HK-2 (cell line): ENCODE measurements around the gene MBLAC1.

Experiments used
- DNase-seq: peaks from one replicate; pipeline ENCODE4 v3.0.0-alpha.2; 2018; ENCODE audit not compliant: unreplicated experiment

MBLAC1 gene

DNA sequence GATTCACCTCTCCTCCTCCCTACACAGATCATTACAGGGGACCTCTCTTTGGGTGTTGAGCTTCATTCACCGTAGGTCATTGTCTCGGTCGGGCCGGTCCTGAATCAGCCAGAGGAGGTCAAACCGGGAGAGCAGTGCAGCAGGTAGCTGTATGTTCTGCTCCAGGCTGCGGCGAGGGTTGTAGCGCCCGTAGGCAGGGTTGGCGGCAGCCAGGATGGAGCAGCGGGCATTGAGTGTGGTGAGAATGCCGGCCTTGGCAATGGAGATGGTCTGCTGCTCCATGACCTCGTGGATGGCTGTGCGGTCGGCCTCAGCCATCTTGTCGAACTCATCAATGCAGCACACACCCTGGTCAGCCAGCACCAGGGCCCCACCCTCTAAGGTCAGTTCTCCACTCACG is 31.1 kb upstream of the MBLAC1 start:
- no peak for DNase-seq

DNA sequence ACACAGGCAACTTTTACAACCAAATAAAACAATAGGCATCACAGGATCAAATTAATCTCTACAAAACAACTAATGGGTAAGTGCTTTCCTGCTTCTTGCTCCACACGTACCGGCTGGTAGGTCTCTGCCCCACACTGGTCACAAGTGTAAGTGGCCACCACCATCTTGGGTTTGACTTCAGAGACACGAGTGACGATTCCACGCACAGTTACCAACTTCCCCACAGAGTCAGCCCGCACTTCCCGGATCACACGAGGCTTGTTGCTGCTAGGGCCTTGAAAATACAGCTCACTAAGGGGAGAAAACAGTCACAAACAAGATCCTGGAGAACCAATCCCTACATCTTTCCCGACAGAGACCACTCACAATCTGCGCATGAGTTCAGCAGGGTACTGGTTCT is 27.9 kb upstream of the MBLAC1 start:
- DNase-seq = no peak

DNA sequence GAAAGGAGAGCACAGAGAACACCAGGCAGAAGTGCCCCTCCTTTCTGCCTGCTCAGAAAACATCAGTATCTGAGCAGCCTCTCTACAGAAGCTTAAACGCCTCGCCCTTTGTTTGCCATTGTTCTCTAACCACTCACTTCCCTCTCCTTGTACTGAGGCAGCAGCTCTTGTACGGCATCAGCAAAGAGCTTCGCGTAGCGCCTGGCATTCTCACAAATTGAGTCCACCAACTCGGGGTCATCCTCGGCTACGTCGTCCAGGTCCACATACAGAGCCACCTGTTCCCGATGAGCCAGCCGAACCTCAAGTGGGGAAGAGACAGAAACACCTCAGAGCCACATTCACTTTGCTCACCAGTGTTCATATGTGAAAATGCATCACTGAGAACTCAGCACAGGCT is 27.3 kb upstream of the MBLAC1 start:
- DNase-seq = no peak

DNA sequence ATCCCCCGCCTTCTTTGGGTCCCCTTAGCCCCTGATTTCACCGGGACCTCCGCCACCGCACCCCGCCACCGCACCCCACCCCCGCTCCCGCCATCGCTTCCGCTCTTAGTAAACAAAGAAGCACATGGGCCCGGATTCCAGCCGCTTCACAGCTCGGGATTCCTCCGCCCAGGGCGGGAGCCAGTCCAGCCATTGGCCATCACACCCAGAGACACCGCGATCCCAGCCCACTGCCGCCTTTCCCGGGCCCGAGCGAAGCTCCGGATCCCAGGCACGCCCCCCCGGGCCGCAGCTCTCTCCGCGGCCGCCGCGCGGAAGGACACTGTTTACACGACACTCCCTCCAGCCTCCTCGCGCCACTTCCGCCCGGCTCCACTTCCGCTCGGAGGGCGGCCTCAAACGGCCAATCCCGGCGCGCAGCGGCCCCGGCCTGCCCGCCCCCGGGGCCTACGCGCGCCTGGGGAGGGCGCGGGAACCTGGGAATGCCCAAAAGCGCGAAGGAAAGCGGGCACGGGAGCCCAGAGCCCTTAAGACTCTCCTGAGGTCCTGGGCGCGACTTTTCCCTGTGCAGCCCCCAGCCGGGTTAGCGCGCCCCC is 26.2 kb upstream of the MBLAC1 start:
- peak; percentile 90 for DNase-seq

DNA sequence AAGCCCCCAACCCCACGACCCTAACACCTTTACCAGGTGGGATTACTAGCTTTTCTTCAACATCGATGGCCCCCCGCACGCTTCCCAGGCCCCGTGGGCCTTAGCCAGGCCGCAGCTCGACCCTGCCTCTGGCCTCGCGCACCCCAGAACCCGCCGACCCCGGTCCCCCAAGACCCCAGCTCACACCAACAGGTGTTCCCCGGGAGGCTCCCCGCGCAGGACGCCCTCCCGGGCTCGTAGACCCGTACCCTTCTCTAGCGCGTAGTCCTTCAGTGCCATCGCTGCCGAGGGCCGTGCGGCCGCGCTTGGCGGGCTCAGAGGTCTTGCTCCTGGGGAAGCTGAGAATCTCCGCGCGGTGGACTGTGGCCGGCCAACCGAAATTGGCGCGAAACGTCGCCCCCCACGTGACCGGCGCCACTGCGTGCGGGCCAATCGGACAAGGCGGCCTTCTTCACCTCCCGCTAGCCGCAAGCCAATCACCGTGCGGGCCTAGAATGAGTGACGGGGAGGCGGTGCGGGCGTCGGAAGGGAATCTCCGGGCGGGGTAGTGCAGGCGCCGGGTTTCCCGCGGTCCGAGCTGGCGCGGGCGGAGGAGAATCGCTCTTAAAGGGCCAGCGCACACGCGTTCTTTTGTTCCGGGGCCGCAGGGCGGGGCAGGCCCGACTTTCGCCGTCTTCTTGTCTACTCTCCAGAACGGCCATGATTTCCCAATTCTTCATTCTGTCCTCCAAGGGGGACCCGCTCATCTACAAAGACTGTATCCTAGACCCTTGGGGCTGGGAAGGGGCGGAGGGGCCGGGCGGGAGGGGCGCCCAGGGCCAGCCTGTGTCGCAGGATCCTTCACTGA is 25.5 kb upstream of the MBLAC1 start, which contains the start of the genes AP4M1 and MCM7:
TSS of gene AP4M1 (plus strand) at position 628 of the 847 bp plus-strand sequence. CDS start at position 700, 72 bp downstream.
TSS of gene MCM7 (minus strand) at position 382 of the 847 bp plus-strand sequence. CDS start at position 279, 103 bp downstream.
- peak; percentile 100 for DNase-seq

DNA sequence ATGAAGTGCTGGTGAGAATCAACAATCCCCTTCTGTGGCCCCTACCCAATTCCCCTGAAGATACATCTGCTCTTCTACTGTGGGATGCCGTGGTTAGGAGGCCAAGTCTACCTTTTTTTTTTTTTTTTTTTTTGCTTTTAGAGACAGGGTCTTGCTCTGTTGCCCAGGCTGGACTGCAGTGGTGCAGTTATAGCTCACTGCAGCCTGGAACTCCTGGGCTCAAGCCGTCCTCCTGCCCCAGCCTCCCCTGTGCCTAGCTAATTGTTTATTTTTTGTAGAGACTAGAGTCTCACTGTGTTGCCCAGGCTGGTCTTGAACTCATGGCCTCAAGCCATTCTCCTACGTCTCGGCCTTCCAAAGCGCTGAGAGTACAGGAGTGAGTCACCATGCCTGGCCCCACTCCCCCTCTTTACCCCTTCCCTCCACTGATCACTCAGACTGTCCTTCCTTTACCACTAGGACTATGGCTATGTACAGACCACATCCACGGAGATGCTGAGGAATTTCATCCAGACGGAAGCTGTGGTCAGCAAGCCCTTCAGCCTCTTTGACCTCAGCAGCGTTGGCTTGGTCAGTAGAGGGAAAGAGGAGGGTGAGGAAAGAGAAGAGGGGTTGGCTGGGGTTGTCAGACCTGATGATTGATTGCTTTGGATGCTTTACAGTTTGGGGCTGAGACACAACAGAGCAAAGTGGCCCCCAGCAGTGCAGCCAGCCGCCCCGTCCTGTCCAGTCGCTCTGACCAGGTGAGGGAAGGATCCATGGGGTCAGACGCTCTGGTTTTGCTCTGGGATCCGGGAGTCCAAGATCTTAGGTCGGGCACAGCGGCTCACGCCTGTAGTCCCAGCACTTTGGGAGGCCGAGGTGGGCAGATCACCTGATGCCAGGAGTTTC is 23.6 kb upstream of the MBLAC1 start:
- peak; percentile 82 for DNase-seq

DNA sequence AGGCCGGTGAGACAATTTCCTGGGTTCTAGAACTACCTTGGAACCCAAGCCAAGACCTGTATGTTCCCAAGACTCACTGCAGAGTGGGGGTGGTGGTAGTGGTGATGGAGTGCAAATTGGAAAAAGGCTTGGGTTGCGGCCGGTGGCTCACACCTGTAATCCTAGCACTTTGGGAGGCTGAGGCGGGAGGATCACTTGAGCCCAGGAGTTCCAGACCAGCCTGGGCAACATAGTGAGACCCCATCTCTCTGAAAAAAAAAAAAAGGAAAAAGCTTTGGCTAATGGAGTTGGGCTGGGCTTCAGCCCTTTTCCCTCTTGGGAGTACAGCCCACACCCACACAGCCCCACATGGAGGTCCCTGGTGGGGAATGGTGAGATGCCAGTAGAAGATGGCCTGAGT is 21.2 kb upstream of the MBLAC1 start:
- DNase-seq = no peak

DNA sequence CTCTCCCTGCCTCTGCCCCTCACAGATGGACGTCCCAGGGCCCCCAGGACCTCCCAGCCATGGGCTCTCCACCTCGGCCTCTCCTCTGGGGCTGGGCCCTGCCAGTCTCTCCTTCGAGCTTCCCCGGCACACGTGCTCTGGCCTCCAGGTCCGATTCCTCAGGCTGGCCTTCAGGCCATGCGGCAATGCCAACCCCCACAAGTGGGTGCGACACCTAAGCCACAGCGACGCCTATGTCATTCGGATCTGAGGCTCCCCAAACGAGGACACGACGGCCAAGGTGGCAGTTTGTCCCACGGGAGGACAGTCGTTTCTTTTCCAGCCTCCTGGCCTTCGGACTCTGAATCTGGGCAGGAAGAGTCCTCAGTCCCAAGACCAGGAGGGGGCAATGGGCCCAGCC is 20.1 kb upstream of the MBLAC1 start:
- DNase-seq = no peak

DNA sequence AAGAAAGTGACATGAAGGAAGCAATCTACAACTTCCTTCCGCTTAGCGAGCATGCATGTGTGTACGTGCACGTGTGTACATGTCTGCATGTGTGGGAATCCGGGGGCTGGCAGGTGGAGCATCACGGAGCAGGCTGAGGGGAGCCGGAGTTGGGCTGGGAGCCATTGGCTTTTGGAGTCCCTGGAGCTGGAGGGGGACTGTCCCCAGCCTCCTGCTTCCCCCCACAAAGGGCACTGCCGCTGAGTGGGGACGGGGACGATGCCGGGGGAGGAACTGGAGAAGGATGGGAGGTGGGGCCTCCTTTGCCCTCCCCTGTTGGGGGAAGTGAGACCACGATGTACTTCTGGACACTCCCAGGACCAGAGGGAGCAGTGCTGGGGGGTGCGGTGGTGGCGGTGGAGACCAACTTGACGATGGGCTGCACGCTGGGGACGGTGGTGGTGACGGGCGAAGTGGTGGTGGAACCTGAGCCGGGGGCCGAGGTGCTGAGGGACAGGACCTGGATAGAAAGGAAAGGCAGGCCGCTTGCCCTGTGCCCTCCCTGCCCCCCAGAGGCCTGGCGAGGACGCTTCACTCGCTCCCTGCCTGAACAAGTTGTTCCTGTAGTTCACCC is 19.5 kb upstream of the MBLAC1 start:
- DNase-seq = no peak

DNA sequence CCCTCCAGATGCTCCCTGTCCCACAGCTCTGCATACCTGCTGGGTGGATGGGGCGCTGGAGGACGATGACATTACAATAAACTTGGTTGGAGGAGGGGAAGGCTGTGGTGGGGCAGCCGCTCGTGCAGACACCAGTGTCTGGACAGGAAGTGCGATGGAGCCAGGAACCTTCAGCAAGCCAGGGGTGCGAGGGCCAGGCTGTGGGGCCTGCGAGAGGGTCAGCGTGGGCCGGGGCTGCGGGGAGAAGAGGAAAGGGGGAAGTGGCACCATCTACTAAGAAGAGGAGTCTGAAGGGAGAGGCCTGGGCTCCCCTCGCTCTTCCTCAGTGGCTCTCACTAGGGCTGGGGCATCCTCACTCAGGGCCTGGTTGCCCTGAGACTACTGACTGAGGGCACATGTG is 18.9 kb upstream of the MBLAC1 start:
- no peak for DNase-seq

DNA sequence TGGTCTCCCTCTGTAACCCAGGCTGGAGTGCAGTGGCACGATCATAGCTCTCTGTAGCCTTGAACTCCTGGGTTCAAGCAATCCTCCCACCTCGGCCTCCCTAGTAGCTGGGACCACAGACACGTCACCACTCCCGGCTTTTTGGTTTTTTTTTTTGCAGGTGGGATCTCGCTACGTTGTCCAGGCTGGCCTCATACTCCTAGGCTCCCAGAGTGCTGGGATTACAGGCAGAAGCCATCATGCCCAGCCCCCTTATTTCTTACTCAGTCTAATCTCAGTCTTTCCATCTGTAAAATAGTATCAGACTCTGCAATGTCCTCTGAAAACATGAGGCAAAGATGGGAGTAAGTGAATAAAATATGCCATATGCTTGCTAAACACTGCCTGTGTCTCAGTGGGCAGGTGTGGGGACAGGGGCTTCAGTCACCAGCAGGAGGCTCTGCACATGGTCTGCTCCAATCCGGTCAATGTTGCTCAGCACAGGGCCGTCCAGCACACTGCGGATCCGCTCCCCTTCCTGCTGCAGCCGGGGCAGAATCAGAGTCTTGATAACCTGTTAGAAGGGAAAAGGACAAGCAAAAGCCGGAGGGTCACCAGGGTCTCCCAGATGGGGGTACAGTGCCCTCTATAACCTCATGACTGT is 17.1 kb upstream of the MBLAC1 start:
- DNase-seq = no peak

DNA sequence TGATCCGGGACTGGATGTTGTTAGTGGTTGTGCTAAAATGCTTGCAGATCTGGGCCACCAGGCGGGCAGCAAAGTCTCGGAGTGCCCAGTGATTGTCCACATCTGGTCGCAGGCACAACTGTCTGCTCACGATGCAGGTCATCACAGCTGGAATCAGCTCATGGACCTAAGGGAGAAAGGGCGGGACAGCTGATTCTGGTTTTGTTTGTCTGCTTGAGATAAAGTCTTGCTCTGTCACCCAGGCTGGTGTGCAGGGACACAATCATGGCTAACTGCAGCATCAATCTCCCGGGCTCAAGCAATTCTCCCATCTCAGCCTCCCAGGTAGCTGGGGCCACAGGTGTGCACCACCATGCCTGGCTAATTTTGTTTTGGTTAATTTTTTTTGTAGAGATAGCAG is 15.6 kb upstream of the MBLAC1 start:
- no peak for DNase-seq

DNA sequence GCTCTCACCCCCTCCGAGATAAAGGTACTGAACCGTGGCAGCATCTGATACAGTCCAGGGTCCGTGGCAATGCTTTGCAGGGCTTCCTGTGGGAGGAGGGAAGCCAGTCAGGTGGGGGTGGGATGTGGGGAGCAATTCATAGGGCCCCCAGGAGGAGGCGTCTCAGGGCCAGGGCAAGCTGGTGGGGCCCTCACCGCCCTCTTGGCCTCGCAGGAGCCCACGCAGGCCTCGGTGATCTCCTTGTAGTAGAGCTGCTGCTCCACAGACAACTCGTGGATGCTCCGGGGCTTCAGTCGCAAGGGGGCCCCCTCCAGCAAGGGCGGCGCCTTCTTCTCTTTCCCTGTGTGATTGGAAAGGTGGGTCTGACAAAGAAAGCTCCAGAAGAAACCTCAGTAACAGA is 14.9 kb upstream of the MBLAC1 start:
- no peak for DNase-seq

DNA sequence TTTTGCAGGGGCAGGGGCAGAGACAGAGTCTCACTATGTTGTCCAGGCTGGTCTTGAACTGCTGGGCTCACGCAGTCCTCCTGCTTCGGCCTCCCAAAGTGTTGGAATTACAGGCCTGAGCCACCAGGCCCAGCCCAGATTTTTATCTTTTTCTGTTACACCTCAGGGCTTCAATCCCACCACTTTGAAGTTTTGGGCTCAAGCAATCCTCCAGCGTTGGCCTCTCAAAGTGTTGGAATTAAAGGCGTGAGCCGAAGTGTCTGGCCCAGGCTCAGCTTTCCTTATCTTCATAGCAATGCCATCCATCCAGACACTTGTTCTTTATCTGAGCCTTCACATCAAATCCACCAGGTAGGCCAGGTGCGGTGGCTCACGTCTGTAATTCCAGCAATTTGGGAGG is 11.7 kb upstream of the MBLAC1 start:
- no peak for DNase-seq

DNA sequence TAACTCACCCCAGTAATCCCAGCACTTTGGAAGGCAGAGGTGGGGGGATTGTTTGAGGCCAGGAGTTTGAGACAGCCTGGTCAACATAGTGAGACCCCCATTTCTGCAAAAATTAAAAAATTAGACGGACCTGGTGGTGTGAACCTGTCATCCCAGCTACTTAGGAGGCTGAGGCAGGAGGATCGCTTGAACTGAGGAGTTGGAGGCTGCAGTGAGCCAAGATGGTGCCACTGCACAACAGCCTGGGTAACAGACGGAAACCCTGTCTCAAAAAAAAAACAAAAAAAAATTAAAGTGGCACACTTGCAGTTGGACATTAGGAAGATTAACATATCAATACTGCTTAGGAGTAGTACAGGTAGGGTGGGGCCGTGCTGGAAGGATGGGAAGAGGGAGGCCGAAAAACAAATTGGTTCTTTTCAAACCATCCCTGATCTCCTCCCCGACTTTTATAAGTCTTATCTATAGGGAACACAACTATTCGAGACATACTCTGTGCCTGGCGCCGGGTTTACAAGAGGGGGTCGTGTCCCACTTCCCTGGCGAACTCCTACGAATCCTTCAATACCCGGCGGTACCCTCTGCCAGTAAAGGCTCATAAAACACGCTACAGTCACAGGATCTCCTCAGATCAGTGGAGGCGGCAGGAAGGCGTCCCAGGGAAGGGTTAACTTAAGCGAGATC is 8.2 kb upstream of the MBLAC1 start:
- DNase-seq = no peak

DNA sequence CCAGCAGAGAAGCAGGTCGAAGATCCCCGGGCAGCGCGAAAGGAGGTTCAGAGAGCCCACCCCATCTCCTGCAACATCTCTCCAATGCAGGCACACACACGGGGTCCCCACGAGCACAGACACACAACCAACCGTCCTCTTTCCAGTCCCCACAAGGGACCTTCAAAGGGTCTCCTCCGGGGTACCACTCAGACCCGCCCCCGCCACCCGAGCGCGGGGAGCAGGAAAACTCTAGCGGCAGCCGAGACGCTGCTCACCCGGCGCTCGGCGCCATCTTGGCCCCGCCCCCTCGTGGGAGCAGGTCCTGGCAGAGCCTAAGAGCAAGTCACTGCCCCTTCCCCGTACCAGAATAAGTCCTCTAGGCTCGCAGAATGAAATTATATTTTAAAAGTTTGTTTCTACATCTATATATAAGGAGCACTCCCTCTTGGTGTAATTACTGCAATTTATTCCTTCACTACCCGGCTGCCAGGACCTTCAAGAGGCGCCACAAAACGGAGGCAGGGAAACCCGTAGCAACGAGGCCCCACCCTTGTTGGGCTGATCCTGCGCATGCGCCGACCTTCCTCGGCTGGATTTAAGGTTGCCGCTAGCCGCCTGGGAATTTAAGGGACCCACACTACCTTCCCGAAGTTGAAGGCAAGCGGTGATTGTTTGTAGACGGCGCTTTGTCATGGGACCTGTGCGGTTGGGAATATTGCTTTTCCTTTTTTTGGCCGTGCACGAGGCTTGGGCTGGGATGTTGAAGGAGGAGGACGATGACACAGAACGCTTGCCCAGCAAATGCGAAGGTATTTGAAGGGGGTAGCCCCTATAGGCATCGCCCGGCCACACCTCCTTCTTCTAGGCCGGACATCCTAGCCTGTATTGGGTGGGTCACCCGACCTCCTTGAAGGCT is 7.4 kb upstream of the MBLAC1 start, which contains the start of the genes CNPY4 and TAF6:
TSS of gene CNPY4 (plus strand) at position 563 of the 898 bp plus-strand sequence. CDS start at position 674, 111 bp downstream.
TSS of gene TAF6 (minus strand) at position 287 of the 898 bp plus-strand sequence. CDS start 5,149 bp downstream, outside the sequence.
- peak; percentile 94 for DNase-seq

DNA sequence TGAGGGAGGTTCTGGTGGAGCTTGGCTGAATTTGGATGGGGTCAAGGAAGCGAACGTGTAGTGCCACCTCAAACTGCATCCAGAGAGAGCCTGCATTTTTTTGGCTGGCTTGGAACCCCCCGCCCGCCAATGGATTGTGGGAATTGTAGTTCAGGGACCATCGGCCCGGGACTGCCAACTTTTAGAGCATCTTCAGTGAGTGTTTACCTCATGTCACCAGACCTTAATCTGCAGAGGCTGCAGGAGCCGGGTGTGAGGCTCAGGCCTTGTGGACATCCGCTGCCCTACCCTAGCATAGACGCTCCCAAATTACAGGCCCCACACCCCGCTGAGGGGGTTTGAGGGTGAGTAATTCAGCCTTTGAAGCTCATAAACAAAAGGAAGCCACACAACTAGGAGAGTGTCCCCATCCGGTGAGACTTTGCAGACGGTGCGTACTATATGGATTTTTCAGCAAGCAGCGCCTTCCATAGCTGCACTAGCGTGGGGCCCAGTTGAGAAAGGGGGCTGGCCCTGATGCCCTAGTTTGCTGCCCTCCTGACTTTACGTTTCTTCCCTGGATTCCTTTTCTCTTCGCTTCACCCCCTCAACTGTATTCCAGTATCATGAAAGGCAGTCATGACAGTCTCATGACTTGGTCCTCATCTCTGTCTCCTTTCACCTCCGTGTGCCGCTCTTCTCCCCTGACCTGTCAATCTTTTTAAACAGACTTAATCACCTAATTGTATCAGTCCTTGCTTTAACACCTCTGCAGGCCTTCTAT is 6.6 kb upstream of the MBLAC1 start:
- DNase-seq = peak; percentile 66

DNA sequence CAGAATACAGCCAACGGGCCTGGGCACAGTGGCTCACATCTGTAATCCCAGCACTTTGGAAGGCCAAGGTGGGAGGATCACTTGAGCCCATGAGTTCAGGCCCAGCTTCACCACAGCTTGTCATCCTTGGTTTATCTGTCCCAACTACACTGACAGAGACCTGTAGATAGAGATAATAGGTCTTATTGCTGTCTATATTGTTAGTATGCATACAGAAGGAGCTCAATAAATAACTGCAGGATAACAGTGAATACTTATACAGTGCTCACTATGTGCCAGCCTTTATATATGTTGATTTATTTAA is 6.1 kb upstream of the MBLAC1 start:
- no peak for DNase-seq

DNA sequence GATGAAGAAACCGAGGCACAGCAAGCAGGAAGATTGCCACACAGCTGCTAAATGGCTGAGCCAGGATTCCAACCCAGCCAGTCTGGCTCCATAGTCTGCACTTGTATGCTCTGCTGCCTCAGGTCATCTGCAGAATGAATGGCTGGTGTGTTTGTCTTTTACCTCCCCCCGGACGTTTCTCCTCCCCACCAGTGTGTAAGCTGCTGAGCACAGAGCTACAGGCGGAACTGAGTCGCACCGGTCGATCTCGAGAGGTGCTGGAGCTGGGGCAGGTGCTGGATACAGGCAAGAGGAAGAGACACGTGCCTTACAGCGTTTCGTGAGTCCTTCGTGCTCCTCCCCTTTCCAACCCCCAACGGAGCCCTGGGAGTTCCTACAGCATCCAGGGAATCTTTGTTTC is 4.7 kb upstream of the MBLAC1 start:
- no peak for DNase-seq
